CD14-positive monocyte (primary cell): Measurements from ENCODE around the gene MT1G. TPM values are rescaled to one million over a fixed set of nuclear protein-coding genes. Genes with fewer than 3 reads are reported as not detected.
A peak's percentile ranks its signal among the peaks of the same experiment; 100 is the strongest.

ENCODE experiments used
- DNase-seq, 3 donors: peaks; one replicate each; pipeline ENCODE4 v3.0.0-alpha.2; 2011 to 2022
- H2AFZ ChIP-seq: 2 replicates; pipeline ENCODE4 v1.6.0; 2012; ENCODE audit warnings: mild to moderate bottlenecking, low read depth, low read length, inconsistent platforms; ENCODE audit not compliant: insufficient read depth, poor library complexity, severe bottlenecking
- H3K27ac ChIP-seq, 2 donors: 1 replicate in 1 of 2; 2 replicates in 1 of 2; pipeline ENCODE4 v1.5.1; 2012 to 2013; ENCODE audit warnings: low read length in 2 of 2, control low read depth in 1 of 2, inconsistent platforms in 1 of 2, low read depth in 1 of 2, mild to moderate bottlenecking in 1 of 2
- H3K27me3 ChIP-seq, 2 donors: one replicate each; pipeline versions ENCODE4 v1.6.0 to v1.6.1; 2011 to 2013; ENCODE audit warnings: low read length in 2 of 2; ENCODE audit not compliant: control insufficient read depth in 2 of 2, insufficient read depth in 2 of 2
- H3K36me3 ChIP-seq, 2 donors: replicated peaks in 1 of 2; 1 replicate in 1 of 2; 2 replicates in 1 of 2; pipeline versions ENCODE4 v1.5.1 to v1.6.1; 2012 to 2013; ENCODE audit warnings: low read length in 2 of 2, control low read depth in 1 of 2, inconsistent platforms in 1 of 2, mild to moderate bottlenecking in 1 of 2; ENCODE audit not compliant: insufficient read depth in 2 of 2, control insufficient read depth in 1 of 2
- H3K4me1 ChIP-seq, 2 donors: 1 replicate in 1 of 2; 2 replicates in 1 of 2; pipeline versions ENCODE4 v1.5.1 to v1.6.1; 2012 to 2013; ENCODE audit warnings: low read length in 2 of 2, control low read depth in 1 of 2, inconsistent platforms in 1 of 2, mild to moderate bottlenecking in 1 of 2, moderate library complexity in 1 of 2; ENCODE audit not compliant: insufficient read depth in 2 of 2, control insufficient read depth in 1 of 2
- H3K4me2 ChIP-seq: replicated peaks from 2 replicates; pipeline ENCODE3; 2012; ENCODE audit warnings: low read length, moderate library complexity, mild to moderate bottlenecking; ENCODE audit not compliant: poor library complexity, severe bottlenecking; ENCODE audit errors: extremely low read depth
- H3K4me3 ChIP-seq, 3 experiments: fragments of 200-600 bp in 1 of 3; sonication (generic) in 1 of 3; replicated peaks in 1 of 3; 1 replicate in 2 of 3; 2 replicates in 1 of 3; pipeline ENCODE4 v1.5.1; 2011 to 2013; ENCODE audit warnings: low read length in 3 of 3, mild to moderate bottlenecking in 3 of 3, control low read depth in 2 of 3, low read depth in 2 of 3, inconsistent platforms in 1 of 3, moderate library complexity in 1 of 3
- H3K79me2 ChIP-seq: 2 replicates; pipeline ENCODE4 v1.6.0; 2012; ENCODE audit warnings: mild to moderate bottlenecking, control low read depth, inconsistent platforms, low read length, moderate library complexity; ENCODE audit not compliant: insufficient read depth
- H3K9ac ChIP-seq: 2 replicates; pipeline ENCODE4 v1.6.0; 2017; ENCODE audit warnings: low read length, mild to moderate bottlenecking; ENCODE audit not compliant: insufficient read depth, poor library complexity, severe bottlenecking
- H3K9me3 ChIP-seq, 2 donors: replicated peaks in 1 of 2; 1 replicate in 1 of 2; 2 replicates in 1 of 2; pipeline versions ENCODE4 v1.5.1 to v1.6.1; 2012 to 2013; ENCODE audit warnings: low read length in 2 of 2, control low read depth in 1 of 2; ENCODE audit not compliant: control insufficient read depth in 1 of 2, insufficient read depth in 1 of 2
- H4K20me1 ChIP-seq: 2 replicates; pipeline ENCODE4 v1.6.0; 2012; ENCODE audit warnings: mild to moderate bottlenecking, low read length, control low read depth, moderate library complexity; ENCODE audit not compliant: insufficient read depth
- H3K27ac Mint-ChIP-seq, 7 donors: one replicate each; pipeline ENCODE4 v1.8.0; 2020; ENCODE audit warnings: mild to moderate bottlenecking in 7 of 7, mixed read lengths in 7 of 7, moderate library complexity in 6 of 7, inconsistent platforms in 2 of 7
- H3K27me3 Mint-ChIP-seq, 3 donors: one replicate each; pipeline ENCODE4 v1.8.0; 2021 to 2022; ENCODE audit warnings: low read depth in 3 of 3, mild to moderate bottlenecking in 3 of 3, mixed read lengths in 3 of 3, moderate library complexity in 3 of 3, inconsistent platforms in 1 of 3
- H3K36me3 Mint-ChIP-seq, 2 donors: one replicate each; pipeline ENCODE4 v1.8.0; 2020; ENCODE audit warnings: mixed read lengths in 2 of 2, inconsistent platforms in 1 of 2, mild to moderate bottlenecking in 1 of 2
- H3K4me1 Mint-ChIP-seq: one replicate; pipeline ENCODE4 v1.8.0; 2020; ENCODE audit warnings: mild to moderate bottlenecking, mixed read lengths
- H3K4me3 Mint-ChIP-seq, 2 donors: one replicate each; pipeline ENCODE4 v1.8.0; 2020; ENCODE audit warnings: mild to moderate bottlenecking in 2 of 2, mixed read lengths in 2 of 2, moderate library complexity in 1 of 2
- H3K9me3 Mint-ChIP-seq, 7 donors: one replicate each; pipeline ENCODE4 v1.8.0; 2020 to 2022; ENCODE audit warnings: mixed read lengths in 7 of 7, mild to moderate bottlenecking in 6 of 7, moderate library complexity in 6 of 7, inconsistent platforms in 2 of 7
- WGBS: methylation state at CpG from one replicate; pipeline ENCODE4 v1.1.5; 2013; ENCODE audit warnings: missing lambda C conversion rate; ENCODE audit not compliant: insufficient coverage; 5-methylcytosine and 5-hydroxymethylcytosine counted together
- intact Hi-C, 2 donors: fragments of 100-400 bp; cut with micrococcal nuclease; formaldehyde crosslinking; loops; one replicate each; pipeline versions ENCODE4 v1.15.0 to v1.15.1; 2023
- polyA plus RNA-seq, 3 donors: library from polyadenylated mRNA; depleted of rRNA in 1 of 3; unstranded in 2 of 3; stranded (reverse) in 1 of 3; fragments of 300-500 nt in 2 of 3; fragments of >200 nt in 1 of 3; fragmentation: Illumina TruSeq in 2 of 3; gene quantifications; 1 replicate in 2 of 3; 2 replicates in 1 of 3; pipeline ENCODE4 v1.2.3, GENCODE V29; 2012 to 2021
- TF ChIP-seq, protein P1 (sequence below): fragments of 200-600 bp; IDR thresholded peaks from one replicate; pipeline ENCODE4 v1.8.0; 2022; ENCODE audit warnings: antibody characterized with exemption, mild to moderate bottlenecking

Gene MT1G
- polyA plus RNA-seq, 3 donors = 1.1 to 1.4 TPM; not detected in 1

DNA sequence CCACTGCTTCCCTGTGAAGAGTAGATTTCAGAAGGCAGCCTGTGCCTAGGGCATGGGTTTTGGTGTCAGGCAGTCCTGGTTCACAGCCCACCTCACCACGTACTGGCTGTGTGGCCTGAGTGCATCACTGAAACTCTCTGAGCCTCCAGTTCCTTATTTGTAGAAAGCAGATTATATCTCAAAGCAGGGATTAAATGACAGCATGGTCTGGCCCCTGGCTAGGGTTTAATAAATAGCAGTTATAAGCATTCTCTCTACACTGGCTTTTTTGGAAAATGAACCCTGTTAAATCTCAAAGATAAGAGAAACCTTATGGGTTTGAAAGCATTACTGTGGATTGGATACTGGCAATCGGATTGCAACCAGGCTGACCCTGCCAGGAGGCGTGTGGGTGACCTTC, 38.3 kb downstream of the MT1G start:
- H3K4me1 Mint-ChIP-seq = peaks cover 38% of the 10 kb centered on the region
- Histone ChIP-seq H3K27me3 (peaks cover 38 to 83% of the 10 kb centered on the region in 2 donors), H4K20me1 (no peaks in the 10 kb centered on the region), H2AFZ (no peak overlapping the region), H3K9me3 (peaks cover 0 to 24% of the 10 kb centered on the region in 2 donors), H3K79me2 (no peaks in the 10 kb centered on the region), H3K4me1 (peaks cover 24 to 35% of the 10 kb centered on the region in 2 donors), H3K36me3 (no peaks in the 10 kb centered on the region), H3K9ac (no peak overlapping the region), H3K27ac (no peak overlapping the region), H3K4me2 (no peak overlapping the region), H3K4me3 (no peak overlapping the region)
- no peak for DNase-seq
- H3K4me3 Mint-ChIP-seq = no peak overlapping the region
- intact Hi-C loops = no loop called here
- TF ChIP-seq, protein P1, sequence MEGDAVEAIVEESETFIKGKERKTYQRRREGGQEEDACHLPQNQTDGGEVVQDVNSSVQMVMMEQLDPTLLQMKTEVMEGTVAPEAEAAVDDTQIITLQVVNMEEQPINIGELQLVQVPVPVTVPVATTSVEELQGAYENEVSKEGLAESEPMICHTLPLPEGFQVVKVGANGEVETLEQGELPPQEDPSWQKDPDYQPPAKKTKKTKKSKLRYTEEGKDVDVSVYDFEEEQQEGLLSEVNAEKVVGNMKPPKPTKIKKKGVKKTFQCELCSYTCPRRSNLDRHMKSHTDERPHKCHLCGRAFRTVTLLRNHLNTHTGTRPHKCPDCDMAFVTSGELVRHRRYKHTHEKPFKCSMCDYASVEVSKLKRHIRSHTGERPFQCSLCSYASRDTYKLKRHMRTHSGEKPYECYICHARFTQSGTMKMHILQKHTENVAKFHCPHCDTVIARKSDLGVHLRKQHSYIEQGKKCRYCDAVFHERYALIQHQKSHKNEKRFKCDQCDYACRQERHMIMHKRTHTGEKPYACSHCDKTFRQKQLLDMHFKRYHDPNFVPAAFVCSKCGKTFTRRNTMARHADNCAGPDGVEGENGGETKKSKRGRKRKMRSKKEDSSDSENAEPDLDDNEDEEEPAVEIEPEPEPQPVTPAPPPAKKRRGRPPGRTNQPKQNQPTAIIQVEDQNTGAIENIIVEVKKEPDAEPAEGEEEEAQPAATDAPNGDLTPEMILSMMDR = no peak
- peaks cover 0 to 21% (median 2%) of the 10 kb centered on the region in 7 donors for H3K9me3 Mint-ChIP-seq
- no peak overlapping the region for H3K27ac Mint-ChIP-seq
- peaks cover 0 to 6% of the 10 kb centered on the region in 2 donors for H3K36me3 Mint-ChIP-seq
- WGBS = 100% methylated on average over 1 of the region's 3 CpGs
- H3K27me3 Mint-ChIP-seq = peaks cover 73 to 93% (median 87%) of the 10 kb centered on the region in 3 donors

DNA sequence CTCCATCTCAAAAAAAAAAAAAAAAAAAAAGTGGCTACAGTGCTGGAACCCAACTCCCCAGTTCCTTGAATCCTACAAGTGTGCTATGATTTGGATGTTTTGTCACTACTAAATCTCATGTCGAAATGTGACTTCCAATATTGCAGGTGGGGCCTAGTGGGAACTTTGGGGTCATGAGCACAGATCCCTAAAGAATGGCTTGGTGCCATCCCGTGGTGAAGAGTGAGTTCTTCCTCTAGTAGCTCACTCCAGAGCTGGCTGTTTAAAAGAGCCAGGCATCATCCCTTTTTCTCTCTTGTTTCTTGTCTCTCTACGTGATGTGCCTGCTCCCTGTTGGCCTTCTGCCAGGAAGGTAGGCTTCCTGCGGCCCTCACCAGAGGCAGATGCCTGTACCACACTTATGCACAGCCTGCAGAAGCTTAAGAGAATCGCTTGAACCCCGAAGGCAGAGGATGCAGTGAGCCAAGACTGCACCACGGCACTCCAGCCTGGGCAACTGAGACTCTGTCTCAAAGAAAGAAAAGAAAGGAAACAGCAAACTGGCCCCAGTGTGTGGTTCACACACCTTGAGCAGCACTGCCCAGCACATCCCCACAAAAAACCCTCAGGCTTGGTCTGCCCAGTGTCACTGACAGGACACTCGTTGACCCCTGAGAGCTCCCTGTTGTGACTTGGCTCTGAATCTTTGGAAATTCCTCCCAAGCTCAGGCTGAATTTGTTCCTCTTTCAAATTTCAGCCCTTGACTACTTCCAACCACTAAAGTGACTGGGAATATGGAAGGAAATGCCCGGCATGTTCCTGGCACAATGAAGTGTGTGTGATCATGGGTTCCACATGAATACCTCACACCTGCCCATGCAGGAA, 39.1 kb downstream of the MT1G start:
- H3K36me3 ChIP-seq = no peaks in the 10 kb centered on the region
- H4K20me1 ChIP-seq = no peaks in the 10 kb centered on the region
- TF ChIP-seq, protein P1 = no peak
- peaks cover 24 to 35% of the 10 kb centered on the region in 2 donors for H3K4me1 ChIP-seq
- peaks cover 30 to 79% of the 10 kb centered on the region in 2 donors for H3K27me3 ChIP-seq
- no peak for DNase-seq
- no peak overlapping the region for H2AFZ ChIP-seq
- 78% methylated on average over 7 of the region's 9 CpGs for WGBS
- Mint-ChIP-seq H3K4me1 (peaks cover 38% of the 10 kb centered on the region), H3K27ac (no peak overlapping the region), H3K9me3 (peaks cover 0 to 21% (median 2%) of the 10 kb centered on the region in 7 donors), H3K27me3 (peaks cover 69 to 89% (median 83%) of the 10 kb centered on the region in 3 donors), H3K4me3 (peak overlapping the region in 1 of 2 donors; percentile 36), H3K36me3 (peaks cover 0 to 8% of the 10 kb centered on the region in 2 donors)
- H3K27ac ChIP-seq = no peak overlapping the region
- H3K4me2 ChIP-seq = no peak overlapping the region
- peaks cover 0 to 17% of the 10 kb centered on the region in 2 donors for H3K9me3 ChIP-seq
- H3K79me2 ChIP-seq = no peaks in the 10 kb centered on the region
- no peak overlapping the region for H3K9ac ChIP-seq
- intact Hi-C loops = no loop called here
- H3K4me3 ChIP-seq = no peak overlapping the region
